Ramos (cell line): ENCODE results near the gene INSYN2B.

Experiments used
- in situ Hi-C: fragments of 300-500 bp; cut with MboI; formaldehyde crosslinking; loops from one replicate; pipeline ENCODE4 v1.14.3; 2022; ENCODE audit warnings: low sequenced_read_pairs; ENCODE audit not compliant: unreplicated experiment

The INSYN2B gene

GRCh38 chr5:169904059-169904458, 76.2 kb downstream of the INSYN2B start:
- in situ Hi-C loops = no loop called here

- in situ Hi-C loops = no loop called here
Measured at GRCh38 chr5:169901896-169902295, 78.4 kb downstream of the INSYN2B start.

- in situ Hi-C loops = no loop called here
Measured at GRCh38 chr5:169897481-169897880, 82.8 kb downstream of the INSYN2B start.

DNA sequence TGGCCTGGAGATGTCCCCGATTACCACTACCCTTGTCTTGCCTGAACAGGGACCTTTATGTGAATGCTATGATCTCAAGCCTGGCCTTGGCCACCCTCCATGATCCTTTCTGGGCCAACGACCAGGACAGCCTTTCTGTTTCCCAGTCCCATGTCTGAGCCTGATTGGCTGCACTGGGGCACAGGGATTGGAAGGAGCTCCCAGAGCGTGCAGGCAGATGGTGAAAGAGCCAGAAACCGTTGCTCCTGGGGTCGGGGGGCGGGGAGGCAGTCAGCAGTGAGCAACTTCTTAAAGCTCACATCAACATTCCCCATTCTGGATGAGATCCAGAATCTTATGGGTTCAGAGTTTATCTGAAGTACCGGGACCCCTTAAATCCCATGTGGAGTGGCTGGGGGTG, 84.4 kb downstream of the INSYN2B start:
- in situ Hi-C loops = no loop called here

GRCh38 chr5:169893571-169893970, 86.7 kb downstream of the INSYN2B start:
- in situ Hi-C loops = no loop called here

DNA sequence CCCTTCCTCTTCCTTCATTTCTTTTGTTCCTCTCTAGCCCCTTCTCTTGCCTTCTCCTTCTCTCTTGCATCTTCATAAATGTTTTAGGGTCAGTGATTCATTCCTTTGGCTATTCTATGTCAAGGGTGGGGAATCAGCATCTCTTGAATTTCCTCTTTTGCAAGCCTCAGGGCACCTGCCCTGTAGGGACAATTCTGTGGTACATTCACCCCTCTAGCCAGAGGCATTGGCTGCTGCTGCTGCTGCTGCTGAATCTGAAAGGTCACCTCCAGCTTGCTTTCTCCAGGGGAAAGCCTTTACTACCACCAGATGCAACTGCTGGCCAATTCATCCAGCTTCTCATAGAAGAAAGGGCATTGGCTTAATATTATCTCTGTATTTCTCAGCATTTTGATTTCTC, 87.3 kb downstream of the INSYN2B start:
- in situ Hi-C loops = no loop called here

GRCh38 chr5:169889572-169889971, 90.7 kb downstream of the INSYN2B start:
- in situ Hi-C loops = no loop called here

GRCh38 chr5:169886677-169887076, 93.6 kb downstream of the INSYN2B start:
- in situ Hi-C loops = no loop called here

- in situ Hi-C loops = no loop called here
Measured at GRCh38 chr5:169886033-169886432, 94.3 kb downstream of the INSYN2B start.

GRCh38 chr5:169881702-169882303, 98.5 kb downstream of the INSYN2B start:
- in situ Hi-C loops = no loop called here

DNA sequence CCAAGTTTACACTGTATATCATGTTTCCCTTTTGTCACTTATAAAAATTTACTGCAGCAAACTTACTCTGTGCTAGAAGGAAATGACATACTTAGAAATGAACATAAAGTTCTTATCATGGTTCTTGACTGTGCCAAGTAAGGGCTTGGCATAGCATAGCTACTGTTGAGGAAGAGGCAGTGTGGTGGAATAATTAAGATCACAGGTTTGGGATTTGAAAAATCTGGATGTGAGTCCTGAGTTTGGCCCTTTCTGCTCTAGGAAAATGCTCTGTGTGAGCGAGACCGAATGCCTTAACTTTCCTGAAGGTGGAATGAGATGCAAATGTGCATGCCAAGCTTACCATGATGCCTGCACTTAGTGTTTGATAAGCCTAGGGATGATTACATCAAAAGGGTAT, 99.5 kb downstream of the INSYN2B start:
- in situ Hi-C loops = no loop called here

- in situ Hi-C loops = no loop called here
Measured at GRCh38 chr5:169880012-169880663, 100.2 kb downstream of the INSYN2B start.

DNA sequence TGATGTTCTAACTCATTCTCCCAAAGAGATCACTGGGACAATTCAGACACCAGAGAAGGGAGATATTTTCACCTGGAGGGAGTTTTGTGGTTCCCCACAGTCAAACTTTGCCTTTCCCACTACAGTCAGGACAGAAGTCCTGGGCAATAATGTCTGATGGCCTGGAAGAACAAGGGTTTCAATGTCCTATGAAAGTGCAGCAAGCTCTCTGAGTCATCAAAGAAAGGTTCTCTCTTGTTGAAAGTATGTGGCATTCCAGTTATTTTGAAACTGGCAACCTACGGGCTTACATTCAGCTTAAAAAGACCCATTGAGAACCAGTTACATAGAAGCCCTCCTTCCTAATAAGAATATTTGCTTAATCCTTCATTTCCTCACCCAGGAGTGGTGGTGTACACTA, 103.9 kb downstream of the INSYN2B start:
- in situ Hi-C loops = no loop called here

- in situ Hi-C loops = no loop called here
Measured at GRCh38 chr5:169875731-169876130, 104.6 kb downstream of the INSYN2B start.

DNA sequence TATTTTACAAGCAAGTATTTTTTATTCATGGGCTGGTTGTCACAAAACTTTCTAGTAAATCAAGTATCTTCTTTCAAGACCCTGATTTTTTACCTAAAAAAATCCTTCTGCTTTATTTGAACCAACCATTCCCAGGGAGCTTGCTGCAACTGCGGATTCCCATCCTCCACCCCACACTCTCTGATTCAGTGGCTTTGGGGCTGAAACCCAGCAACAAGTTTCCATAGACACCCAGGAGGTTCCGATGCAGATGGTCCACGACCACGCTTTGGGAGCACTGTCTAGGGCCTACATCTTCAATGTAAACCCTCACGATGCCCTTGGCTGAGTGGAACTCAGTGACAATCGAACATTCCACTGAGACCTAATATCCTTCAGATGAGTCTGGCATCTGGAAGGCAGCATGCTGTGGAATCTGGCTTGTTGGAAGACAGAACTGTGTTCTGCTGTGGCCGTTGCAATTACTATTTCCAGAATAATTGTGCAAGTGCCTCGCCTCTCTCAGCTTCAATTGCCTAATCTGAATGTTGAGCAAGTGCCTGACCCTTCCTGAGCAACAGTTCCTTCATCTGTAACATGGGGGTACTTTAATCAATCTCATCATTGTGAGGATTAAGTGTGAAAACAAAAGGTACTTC, 105.1 kb downstream of the INSYN2B start:
- in situ Hi-C loops = no loop called here

DNA sequence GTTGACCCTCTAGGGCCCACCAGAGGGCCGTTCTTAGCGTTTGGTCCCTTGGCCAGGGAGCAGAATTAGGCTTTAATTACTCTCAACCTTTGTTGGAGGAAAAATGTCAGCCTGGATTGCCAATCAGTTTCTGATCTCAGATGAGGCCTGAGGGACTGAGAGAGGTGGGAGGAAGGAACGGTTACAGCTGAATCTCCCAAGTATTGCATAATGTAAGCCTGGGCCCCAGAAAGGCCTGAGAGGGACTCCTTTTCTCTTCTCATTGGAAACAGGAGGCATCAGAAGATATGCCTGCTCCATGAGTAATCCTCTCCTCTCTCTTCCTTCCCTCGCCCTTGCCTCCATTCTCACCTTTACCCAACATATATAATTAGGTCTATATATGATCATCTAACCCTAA, 105.7 kb downstream of the INSYN2B start:
- in situ Hi-C loops = no loop called here

DNA sequence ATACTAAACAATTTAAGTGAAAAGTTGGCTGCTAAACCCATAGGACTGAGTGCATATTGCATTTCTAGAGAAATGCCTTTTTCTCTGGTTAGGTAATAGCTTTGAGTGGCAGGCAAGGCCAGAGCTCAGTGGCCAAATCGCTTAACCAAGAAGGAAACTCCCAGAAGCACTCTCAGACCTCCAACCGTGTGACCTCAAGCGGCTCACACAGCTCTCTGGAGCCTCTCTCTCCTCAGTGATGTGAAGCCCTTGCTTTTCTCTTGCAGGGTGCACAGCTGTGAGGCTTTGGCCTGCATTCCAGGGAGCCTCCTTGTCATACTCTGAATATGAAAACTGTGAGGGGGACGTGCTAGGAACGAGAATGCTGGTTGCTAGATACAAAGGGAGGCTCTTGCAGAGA, 106.7 kb downstream of the INSYN2B start:
- in situ Hi-C loops = no loop called here

DNA sequence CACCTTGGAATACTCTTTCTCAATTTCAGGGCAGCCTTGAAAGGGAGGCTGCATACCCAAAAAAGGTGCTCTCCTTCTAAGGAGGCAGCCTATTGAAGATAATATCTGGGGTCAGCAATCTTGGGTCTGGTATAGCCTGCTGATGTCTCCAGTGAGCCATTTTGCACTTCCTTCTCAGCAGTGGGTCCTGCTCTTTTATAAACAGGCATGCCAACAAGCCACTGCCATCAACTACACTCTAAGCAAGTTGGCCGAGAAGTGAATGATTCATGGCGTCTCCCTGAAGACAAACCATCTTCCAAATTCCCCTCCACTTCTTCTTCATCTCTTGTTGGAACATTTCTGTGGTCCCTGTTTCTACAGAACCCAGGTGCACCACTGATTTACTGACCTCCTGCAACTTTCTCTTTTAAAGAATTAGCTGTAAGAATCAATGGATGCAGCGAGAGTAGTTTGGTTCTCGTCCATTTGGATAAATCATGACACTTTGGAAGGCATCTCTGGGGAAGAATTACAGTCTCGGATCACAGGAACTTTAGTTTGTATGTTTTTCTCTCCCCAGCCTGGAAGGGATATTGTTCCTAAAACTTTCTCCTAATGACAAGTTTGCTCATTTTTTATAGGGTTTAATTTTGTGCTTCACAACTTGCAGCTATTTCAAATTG, 108.3 kb downstream of the INSYN2B start:
- in situ Hi-C loops = no loop called here

- in situ Hi-C loops = no loop called here
Measured at GRCh38 chr5:169870211-169870610, 110.1 kb downstream of the INSYN2B start.

GRCh38 chr5:169869066-169869465, 111.2 kb downstream of the INSYN2B start:
- in situ Hi-C loops = no loop called here

DNA sequence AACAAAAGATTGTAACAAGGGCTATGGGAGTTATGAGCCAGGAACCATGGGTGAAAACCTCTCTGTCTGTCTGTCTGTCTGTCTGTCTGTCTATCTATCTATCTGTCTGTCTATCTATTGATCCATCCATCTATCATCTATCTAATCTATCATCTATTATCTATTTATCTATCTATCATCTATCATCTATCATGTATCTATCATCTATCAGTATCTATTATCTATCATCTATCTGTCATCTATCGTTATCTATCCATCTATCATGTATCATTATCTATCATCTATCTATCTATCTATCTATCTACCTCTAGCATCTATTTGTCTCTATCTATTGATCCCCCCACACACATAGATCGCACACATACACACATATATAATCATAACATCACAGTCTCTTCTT, 112.9 kb downstream of the INSYN2B start:
- in situ Hi-C loops = no loop called here
